NCI-H2081 treated with DMSO at 0.1 percent for 48 hours (cell line): ENCODE measurements around the gene PRDM15.

Experiments
- DNase-seq: peaks from one replicate; lab custom pipeline; 2025; lab: John Stamatoyannopoulos, UW

PRDM15 gene

GRCh38 chr21:41885341-41886024 is 6.3 kb upstream of the PRDM15 start:
- no peak for DNase-seq

GRCh38 chr21:41884501-41885030 is 5.4 kb upstream of the PRDM15 start:
- DNase-seq: no peak

GRCh38 chr21:41883582-41883981 is 4.4 kb upstream of the PRDM15 start:
- DNase-seq: no peak

GRCh38 chr21:41881051-41881450 is 1.9 kb upstream of the PRDM15 start:
- DNase-seq: no peak

- no peak for DNase-seq
Measured at GRCh38 chr21:41880153-41880552, 1.0 kb upstream of the PRDM15 start.

DNA sequence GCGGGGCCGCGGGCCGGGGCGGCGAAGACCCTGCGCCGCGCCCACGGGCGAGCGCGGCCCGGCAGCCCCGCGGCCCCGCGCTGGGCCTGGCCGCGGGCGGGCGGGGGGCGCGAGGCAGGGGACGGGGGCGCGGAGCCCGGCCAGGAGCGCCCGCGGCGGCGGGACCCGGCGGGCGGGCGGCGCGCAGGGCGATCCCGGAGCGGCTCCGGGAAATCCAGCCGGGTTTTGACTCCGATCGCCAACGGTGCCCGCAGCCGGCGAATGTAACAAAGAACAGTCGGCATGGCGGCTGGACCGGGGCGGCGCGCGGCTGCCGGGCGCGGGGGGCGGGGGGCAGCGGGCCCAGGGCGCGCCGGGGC is 334 bp downstream of the PRDM15 start:
- no peak for DNase-seq

DNA sequence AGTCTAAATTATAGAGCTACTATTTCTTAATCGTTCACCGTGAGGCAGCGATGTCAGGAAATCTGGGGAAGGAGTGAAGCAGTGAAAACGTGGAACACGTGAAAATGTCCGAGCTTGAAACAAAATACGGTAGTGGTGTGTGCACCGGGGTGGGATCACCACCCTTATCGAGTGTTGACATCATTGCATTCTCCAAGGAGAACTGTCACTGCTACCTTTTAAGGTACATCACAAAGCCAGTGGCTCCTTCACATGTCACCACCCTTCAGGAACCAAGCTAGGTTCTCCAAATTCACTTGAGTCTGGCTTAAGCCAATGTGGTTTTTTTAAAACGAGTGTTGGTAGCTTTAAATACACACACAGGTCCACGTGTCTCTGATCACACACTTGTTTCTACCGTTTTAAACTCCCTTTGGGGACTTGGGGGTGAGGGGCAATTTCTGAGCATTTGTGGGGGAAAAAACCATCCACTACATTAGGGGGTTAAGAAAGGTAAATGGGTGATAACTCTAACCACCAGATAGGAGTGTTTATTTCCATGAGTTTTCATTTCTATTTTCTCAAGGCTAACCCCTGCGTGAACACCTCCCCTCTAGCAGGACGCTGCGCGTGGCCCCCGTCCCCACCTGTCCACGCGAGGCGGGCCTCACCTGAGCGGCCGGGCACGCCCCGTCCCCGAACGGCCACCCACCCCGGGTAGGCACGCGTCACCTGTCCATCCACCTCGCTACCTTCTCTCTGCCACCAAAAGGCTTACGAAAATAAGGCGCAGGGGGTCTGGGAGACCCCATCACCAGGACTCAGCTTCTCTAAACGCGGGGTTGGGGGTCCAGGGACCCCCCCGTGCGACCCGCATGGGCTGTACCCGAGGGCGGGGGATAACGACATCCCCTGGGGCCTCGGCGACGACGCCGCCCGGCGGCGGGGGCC is 978 bp downstream of the PRDM15 start:
- DNase-seq: no peak

DNA sequence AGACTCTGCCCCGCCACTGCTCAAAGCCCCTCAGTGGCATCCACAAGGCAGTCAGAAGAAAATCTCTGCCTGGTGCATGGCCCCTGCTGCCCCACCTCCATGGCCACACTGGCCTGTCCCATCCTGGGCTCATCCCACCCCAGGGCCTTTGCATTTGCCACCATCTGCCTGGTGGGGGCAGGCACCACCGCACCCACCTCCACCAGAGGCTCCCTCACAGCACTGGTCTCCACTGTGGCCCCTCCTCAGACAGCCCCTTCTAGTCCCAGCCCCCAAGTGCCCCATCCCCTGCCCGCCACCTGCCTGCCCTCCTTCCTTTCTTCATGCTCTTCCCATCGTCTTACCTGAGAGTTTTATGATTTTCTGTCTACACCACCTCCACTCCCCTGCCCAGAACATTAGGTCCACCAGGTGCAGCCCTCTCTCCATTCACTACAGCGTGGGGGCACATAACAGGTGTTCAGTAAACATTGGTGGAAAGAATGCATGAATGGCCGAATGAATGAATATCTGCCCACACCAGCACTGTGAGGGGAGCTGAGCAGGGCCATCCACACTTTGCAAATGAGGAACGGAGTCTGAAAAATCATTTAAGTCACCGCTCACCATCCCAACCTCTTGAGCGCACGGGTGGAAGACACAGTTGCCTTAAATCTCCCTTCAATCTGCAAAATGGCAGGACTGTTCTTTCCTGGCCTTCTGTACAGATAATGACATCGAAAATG is 2.1 kb downstream of the PRDM15 start:
- DNase-seq: no peak

GRCh38 chr21:41876396-41876795 is 2.7 kb downstream of the PRDM15 start:
- no peak for DNase-seq

DNA sequence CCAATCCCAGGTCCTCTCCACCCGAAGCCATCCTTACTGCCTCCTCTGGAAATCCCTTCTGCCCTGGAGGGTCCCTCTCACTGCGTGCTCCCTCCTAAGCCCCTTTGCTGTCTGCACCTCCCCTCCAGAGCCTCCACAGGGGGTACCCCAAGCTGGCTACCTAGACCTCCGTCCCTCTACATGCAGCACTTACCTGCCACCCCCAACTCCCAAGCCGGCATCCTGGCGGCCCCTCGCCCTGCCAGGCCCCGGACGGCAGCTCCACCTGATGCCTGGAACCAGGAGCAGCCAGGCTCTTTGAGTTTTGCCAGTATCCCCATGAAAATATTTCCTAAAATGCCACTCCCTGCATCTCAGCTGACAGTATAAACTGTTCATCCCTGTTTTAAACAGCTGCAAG is 4.1 kb downstream of the PRDM15 start:
- DNase-seq: no peak

DNA sequence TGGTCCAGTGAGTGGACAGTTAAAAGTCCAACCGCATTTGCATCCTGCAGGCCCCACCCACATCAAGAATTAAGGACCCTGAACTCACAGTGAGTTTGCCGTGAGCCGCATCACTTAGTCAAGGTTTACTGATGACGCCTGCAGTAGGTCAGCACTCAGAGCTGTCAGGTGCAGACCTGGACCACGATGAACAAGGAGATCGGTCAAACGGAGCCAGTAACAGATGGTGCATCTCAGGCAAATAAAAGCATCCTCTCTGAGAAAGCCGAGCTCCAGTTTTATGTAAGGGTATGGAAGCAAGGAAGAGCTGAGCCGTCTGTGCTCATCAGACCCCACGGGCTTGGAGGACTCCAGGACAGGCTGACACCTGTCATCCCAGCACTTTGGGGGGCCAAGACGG is 4.5 kb downstream of the PRDM15 start:
- no peak for DNase-seq

DNA sequence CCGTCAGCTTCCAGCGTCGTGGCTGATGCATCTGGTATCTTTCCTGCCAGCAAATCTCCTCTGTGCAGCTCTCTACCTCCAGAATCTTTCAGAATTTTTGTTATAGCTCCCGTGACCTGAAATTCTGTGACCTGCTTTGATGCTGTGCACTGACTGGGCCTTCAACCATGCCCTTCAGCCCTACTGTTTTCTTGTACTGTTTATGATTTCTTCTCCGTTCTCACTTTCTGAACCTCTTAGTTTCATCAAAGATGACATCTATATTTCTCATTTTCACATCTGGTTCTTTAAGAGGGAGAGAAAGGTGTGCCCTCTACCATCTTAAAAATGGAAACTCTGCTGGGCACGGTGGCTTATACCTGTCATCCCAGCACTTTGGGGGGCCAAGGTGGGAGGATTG is 5.7 kb downstream of the PRDM15 start:
- no peak for DNase-seq

DNA sequence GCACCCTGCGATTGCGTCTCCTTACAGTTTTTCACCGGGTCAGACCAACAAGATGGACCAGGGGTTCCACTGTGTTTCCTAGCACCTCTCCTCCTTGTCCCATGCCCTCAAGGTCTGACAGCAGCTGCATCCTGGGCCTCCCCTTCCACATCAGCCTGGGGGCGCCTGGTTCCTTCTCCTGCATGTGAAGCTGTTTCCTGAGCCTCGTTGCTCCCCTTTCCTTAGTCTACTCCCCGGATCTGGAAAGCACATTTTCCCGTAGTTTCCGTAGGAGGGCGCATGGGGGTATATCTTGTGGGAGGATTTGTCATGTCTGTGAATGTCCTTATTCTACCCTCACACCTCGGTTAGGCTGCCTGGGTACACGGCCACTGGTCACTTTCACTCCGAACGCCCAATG is 6.1 kb downstream of the PRDM15 start:
- DNase-seq: no peak

DNA sequence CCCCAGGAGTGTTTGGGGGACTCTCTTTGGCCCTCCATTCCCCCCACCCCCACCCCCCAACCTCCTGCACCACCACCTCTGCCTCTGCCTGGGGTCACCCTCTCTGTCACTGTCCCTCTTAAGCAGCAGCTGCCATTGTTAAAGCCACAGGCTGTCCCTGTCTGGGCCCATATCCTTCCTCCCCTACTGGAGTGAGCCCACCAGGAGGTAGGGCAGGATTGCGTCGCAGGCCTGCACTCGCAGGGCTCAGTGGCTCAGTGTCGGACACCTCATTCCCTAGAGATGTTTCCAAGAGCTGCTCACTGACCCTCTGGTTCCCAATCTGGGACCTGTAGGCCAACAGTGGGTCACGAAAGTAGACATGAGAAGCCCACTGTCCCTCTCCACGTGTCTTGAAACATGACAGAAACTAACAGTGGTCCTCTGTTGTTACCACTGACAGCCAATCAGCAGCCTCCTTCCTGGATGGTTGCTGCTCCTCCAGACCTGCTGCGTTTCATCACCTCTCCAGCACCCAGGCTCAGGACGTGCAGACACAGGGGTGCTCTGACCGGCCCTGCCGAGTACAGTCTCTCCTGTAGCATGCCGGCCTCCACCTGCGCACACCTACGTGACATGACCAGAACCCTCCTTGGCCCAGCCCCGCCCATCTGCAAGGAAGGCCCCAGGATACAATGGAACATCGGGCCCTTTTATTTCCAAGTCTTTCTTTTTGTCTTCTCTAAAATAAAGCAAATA is 7.7 kb downstream of the PRDM15 start:
- no peak for DNase-seq

DNA sequence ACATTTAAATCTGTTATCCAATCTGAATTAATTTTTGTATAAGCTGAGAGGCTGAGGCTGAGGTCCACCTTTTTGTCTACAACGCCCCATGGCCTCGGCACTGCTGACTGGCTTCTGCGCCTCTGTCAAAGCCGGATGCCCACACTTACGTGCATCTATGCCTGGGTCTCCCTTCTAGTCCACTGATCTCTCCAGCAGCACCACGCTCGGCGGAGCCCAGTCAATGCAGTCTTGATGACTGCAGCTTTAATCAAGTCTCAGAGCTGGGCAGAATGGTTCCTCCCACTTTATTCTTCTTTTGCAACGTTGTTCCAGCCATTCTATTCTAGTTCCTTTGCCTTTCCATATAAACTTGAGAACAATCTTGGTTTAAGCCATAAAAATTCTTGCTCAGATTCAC is 9.4 kb downstream of the PRDM15 start:
- DNase-seq: no peak

GRCh38 chr21:41868062-41868710 is 11.0 kb downstream of the PRDM15 start:
- no peak for DNase-seq

DNA sequence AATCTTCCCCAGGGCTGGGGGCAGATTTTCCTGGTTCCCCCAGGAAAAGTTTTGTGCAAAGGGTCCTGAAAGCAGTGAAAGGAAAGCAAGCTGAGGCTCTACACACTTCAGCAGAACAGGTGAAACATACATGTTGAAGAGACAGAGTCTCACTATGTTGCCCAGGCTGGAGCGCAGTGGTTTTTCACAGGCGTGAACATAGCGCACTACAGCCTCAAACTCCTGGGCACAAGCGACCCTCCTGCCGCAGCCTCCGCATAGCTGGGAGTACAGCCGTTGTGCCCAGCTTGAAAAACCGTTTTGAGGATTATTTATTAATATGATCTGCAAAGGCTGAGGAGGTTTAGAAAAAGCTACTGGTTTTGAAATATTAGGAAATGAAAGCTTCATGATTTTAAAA is 11.8 kb downstream of the PRDM15 start:
- DNase-seq: no peak

- no peak for DNase-seq
Measured at GRCh38 chr21:41866274-41866809, 12.8 kb downstream of the PRDM15 start.

DNA sequence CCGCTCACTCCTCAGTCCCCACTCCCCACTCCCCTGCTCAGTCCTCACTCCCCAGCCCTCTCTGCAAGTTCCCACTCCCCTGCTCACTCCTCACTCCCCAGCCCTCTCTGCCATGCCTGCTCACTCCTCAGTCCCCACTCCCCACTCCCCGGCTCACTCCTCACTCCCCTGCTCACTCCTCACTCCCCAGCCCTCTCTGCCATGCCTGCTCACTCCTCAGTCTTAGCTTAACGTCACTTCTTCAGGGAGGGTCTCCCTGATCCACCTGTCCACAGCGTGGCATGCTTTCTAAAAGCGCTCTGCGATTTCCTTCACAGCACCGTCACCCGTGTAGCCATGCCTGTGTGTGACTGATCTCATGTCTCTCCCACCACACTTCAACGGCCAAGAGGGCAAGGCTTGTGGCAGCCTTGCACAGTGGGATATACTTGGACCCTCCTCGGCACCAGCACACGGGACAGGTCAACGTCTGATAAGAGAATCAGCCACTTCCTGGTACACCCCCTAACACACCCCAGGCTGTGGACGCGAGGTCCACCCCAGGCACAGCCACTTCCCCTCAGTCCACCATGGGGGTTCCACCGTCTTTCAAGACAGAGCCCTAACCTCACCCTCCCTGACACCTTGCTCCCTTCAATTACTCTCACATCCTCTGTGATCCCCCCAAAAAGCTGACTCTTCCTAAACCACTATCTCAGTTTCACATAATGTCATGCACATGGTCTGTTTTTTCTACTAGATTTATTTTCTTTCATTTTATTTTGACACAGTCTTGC is 14.0 kb downstream of the PRDM15 start:
- no peak for DNase-seq

GRCh38 chr21:41864311-41865001 is 14.7 kb downstream of the PRDM15 start:
- no peak for DNase-seq
